CD1c-positive myeloid dendritic cell (primary cell): ENCODE data around the gene MSMB.

Source experiments
- DNase-seq: peaks from one replicate; pipeline ENCODE4 v3.0.0-alpha.2; 2016; ENCODE audit errors: extremely low spot score

MSMB gene

DNA sequence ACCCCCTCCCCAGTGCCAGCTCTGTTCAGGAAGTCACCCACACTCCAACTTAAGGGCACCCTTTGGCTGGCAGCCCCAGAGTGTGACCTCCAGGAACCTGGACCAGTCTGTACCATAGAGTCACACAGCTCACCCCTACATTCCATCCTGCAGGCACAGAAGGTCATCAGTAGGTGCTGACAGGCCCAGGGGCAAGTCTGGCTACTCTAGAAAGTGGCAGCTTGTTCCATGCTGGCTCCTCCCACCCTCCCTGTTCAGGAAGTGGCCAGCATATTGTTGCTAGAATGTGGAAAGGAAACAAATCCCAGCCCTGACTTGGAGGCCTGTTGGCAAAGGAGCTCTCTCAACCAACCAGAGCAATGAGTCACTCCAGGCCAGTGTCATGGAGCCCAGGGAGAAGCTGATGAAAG, 12.5 kb downstream of the MSMB start:
- no peak for DNase-seq

DNA sequence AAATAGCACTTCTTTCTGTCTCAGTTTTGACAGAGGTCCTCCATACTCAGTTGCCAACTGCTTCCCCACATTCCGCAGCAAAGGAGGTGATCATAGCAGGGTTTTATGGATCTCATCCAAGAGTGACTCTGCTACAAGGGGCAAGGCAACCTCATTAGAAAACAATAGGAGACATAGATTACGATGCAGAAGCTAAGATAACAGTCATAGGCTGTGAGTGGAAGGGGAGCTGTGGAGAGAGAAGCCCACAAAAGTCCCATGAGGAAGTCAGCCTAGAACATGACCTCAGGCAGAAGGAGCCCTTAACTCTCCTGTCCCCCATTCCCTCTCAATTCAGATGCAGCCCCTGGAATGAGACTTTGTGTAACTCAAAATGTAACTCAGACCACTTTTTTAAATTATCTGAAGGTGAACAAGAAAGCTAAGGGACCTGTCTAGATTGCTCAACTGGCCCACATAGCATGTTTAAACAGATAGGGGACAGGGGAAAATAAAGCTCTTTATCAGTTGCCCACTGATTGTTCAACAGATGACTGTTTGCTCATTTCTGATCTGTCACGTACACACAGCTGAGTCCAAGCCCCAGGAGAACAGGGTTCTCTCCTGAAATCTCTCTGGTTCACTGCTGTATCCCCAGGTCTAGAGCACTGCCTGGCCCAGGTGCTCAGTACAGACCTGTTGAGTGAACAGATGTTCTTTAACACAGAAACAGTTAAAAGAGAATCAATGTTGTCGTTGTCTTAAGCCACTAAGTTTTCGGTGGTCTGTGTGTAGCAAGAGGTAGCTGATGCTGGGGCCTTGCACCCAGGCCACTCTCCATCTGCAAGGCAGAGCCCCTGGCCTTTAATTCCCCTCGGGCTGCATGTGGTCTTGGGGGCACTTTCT, 14.2 kb downstream of the MSMB start:
- no peak for DNase-seq

DNA sequence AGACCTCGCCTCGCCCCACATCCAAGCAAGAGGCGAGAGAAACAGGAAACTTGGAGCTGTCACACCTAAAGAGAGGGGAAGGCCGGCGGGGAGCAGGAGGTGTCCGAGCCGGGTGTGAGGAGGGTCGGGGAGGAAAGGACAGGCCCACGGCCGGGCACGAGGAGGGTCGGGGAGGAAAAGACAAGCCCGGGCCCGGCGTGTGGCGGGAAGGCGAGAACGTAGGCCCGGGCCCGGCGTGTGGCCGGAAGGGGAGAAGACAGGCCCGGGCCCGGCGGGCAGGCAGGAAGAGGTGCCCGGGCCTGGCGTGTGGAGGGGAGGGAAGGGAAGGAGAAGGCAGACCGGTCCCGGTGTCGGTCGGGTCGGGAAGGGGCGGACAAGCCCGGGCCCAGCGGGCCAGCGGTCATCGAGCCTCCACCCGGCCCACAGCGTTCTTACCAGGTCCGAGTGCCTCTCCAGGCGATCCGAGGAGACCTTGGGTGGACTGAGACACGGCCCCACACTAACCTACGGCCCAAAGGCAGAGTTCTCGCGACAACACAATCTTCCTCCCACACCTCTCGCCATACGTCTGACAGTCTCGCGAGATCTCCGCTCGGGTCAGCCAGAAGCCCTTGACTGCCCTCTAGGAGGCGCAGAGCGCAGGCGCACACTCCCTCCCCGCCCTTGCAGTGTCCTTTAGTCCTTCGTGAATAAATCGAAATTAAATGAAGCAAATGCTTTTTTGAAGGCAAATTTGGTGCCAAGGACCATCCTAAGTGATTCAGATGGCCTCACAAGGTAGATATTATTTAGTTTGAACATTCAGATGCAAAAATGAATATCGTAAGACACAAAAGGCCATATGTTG, 15.8 kb downstream of the MSMB start, which contains the start of gene NCOA4:
TSS of gene NCOA4 (minus strand) at position 533 of the 847 bp plus-strand sequence. CDS start 13,943 bp downstream, outside the sequence.
- peak; percentile 99 for DNase-seq

DNA sequence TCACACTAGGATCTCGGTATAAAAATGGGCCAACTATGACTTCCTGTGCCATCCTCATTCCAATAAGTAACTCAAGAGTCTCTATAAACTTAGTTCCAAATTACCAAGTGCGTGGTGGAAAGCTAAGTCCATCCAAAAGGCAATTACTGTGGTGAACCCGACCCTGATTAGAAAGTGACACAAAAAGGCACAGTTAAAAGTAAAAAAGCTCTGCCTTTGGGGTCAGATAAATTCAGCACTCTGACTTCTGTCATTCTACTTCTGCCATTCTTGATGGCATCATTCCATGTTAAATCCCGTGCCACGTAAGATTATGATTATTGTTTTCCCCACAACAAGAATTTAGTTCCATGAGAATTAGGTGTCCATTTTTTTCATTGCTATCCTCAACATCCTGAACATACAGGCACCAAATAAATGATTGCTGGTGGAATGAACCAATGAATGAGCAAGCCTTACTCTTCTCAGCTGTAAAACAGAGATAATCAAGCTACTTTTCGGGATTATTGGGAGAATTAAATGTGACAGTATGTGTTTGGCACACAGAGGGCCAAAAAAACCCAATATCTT, 16.5 kb downstream of the MSMB start:
- no peak for DNase-seq

DNA sequence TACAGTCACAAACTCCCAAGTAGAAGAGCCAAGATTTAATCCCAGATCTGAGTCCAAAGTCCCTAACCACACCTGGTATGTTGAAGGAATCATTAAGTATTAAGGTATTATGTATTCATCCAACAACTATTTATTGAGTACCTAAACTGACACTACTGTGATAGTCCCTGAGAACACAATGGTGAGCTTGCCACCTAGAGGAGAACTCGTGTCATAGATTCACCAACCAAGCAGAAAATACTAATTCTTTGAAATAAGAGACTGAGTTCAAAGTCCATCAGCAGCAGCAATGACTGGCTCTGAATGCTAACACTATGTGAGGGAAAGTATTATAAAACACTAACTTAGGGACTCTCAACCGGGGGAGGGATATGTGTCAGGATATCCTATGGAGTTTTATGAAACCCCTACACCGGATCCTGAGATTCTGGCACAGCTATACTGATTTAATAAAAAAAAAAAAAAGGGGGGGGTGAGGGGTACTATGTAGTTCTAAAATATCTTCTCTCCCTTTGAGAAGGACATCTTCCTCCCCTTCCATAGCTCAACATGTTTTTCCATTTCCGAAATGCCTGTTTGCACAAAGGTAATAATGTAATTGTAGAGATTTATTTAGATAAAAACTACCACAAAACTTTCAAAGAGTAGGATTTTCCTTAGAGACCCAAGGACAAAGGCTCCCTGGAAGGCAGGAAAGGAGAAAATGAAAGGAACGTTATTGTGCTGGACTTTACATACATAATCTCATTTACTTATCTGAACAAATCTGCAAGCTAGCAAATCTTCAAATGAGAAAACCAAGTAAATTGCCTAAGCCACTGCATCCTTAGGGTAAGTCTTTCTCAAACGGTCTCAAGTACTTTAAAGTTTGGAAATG, 17.2 kb downstream of the MSMB start:
- DNase-seq = peak; percentile 68

DNA sequence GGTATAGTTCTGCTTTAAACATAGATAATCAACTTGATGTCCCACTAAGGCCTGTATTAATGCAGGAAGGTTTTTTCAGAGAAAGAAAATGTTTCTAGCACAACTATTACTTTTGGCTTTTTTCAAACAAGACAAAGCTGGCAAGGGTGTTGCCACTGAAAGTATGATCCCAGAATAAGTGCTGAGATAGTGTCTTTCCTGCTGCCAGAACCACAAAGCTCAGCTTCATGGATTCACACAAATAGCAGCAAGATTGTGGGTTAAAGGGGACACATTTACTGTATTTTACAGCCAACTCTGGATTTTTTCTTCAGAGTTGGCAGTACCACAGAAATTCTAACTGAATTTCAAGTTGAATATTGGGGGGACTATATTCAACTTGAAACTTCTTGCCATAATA, 20.0 kb downstream of the MSMB start:
- DNase-seq = no peak

DNA sequence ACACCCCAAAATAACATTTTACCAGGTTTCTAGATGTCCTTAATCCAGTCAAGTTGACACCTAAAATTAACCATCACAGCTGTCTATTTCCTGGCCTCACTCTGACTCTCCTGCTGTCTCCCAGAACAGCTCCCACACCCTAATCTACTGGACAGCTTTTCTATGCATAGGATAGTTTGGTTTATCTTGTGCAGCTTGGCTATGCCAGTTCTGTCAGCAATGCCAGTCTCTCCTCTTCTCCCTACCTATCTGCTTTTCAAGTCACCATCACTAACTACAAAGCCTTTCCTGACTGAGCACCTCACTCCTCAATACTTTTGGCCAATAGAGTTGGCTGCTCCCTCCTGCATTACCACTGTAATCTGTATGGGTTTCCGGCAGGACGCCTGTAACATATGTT, 20.7 kb downstream of the MSMB start:
- DNase-seq = no peak

DNA sequence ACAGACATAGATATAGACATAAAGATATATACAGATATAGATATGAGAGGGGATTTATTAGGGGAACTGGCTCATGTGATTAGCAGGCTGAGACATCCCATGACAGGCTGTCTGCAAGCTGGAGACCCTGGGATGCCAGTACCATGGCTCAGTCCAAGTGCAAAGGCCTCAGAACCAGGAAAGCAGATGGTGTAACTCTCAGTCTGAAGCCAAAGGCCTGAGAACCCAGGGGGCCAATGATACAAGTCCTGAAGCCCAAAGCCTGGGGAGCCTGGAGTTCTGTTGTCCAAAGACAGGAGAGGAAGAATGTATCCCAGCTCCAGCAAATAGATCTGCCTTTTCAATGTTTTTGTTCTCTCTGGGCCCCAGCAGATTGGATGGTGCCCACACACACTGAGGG, 21.1 kb downstream of the MSMB start:
- no peak for DNase-seq

DNA sequence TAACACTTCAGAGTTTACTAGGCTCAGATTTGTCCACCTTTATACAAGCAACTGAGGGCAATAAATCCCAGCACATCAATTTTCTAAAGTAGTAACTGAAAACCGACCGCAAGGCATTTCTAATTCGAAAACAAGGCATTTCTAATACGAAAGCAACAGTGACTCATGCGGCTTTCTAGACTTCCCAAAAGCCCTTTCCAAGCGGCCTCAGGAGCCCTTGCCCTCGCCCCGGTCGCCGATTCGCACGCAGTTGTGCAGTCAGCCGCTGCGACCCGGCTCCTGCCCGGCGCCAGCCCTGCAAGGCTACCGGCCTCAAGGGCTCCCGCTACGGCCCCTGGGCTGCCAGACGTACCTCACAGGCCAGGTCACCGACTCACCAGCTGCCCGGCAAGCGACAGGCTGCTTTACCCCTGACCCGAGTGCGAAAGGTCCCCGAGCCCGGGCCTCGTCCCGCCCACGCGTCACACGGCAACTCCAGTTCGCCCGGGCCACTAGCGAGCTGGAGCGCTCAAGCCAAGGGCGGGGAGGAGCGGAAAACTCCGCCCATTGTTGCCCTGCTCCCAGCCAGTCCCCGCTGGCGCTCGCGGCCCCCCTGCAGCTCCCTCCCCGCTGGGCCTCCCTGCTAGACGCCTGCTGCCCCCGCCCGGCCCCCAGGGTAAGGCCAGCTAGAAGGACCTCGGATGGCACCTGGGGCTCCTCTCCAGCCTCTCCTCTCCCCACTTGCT, 22.9 kb downstream of the MSMB start:
- DNase-seq = peak; percentile 97

DNA sequence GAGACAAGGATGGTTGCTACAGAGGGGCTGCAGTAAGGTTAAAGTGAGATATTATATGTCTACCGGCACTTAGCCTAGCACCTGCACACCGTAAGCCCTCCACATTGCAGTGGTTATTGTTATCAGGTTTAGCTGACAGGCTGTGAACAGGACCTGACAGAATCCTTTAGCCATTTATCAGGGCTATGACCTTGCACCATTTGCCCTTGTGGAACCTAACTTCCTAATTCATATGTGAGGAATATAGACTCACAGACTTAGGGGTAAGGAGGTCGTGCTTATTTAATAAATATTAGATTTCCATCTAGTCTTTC, 25.8 kb downstream of the MSMB start:
- peak; percentile 28 for DNase-seq

DNA sequence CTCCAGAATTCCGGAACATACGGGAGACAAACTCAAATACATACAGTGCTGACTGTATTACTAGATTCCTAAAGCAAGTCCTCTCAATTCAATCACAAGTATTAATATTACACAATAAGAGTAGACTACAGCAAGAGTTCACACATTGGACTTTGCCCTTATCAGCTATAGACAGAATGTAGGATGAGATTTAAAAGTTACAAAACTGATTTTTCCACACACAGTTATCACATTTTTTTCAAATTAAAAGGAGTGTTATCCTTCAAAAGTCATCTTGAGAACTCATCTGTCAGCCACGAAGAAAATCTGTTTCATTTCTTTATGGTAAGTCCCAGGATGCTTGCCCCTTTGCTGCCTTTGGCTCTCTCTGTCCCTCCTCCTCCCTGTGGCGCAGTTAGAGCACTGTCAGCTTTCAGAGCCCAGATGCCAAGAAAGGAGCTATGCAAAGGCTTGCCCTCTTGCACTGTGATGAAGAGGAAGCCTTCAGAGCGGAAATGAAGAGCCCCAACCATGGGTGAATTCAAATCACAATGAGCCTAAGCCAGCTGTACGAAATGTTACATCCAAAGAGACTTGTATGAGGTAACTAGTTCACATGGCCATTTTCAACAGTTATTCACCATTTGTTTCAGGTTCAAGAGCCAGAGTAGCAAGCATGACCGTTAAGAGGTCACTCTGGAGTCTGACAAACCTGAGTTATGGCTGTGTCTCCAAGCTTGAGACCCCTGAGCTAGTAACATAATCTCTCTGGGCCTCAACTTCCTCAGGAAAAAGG, 26.3 kb downstream of the MSMB start:
- peak; percentile 59 for DNase-seq

DNA sequence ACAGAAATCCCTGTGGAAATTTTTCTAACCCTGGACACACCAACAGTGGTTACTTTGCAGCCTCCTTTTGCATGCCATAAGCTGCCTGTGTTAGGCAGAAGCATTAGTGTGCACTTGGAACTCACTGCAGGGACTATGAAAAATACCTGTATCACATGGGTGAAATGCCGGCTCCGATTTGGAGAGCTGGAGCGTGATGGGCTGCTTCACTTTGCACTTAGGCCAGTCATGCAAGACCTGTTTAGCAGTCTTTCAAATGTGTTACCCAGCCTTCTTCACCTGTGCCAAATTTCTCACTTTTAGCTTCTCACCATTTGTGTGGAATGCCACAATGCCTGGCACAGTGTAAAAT, 26.9 kb downstream of the MSMB start:
- DNase-seq = no peak

DNA sequence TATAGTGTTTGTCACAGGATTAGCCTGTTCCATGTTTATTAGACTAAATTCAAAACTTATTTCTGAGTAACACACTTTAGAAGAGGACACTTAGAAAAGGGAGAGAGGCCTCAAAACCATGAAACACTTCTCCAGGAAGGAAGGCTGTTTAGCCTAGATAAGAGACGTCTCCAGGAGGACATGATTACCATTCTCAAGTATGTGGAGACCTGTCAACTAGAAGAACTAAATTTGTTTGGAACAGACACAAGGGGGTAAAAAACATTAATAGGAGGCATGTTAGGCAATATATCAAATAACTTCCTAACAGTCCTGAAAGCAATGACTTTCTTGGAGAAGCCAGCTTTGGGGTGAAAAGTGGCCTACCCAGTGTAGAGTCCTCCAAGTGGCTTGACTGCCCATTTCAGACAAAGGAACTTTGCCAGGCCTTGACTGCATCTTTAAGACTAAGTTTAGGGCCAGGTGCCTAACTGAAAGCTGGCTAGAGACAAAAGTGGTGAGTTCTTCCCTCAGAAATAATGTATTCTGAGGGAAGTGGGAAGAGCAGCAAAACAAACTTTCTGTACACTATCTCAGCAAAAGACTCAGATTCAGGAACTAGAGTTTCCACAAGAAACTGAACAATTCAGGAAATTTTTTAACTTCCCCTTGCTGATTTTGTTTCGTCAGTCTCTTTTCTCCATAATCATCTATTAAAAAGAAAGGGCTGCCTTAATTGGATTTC, 27.5 kb downstream of the MSMB start:
- peak; percentile 81 for DNase-seq

DNA sequence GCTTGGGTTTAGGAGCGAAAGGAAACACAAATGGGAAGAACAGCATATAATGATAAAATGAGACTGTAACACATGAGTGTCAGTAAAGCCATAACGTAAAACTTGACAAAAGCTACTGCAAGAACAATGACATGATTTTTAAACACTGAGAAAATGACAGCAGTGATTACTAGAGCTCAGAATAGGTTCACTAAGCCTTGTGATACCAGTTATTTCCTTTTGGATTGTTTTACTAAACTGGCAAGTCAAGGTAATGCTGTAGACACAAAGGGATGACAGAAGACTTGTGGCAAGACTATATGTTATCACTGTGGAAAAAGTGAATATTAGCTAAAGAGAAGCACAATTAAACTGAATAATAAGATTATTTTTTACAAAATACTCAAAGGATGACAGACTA, 28.3 kb downstream of the MSMB start:
- DNase-seq = no peak

DNA sequence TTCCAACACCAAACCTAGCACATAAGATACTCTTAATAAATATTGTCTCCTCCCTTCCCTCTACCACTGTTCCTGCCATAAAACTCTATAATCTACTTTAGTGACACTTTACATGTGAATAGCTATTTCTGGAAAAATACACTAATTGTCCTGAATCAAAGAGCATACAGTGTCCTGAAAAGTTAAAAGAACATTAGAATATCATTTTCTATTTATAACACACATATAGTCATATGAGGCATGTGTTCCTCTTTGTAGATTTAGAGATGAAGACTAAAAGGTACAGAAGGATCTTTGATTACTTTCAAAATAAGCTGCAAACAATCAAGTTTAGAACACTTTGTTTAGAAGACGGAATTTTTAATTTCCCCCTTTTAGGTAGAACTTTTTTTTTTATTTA, 29.3 kb downstream of the MSMB start:
- no peak for DNase-seq

DNA sequence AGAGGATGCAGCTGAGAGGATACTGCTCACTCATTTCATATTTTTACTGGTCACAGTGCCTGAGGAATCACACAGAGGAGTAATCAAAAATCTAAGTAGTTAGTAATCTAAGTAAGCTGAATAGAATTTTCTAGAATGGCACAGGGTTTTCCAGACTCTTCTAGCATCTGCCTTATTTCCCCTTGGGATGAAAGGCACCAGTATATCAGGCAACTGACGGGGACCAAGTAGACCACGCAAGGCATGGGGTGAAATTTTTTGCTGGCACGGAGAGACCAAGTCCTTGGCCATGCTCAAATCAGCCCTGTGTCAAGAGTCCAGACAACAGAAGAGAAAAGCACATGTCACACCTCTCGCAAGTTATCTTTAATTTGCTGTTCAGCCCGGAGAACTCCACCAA, 29.9 kb downstream of the MSMB start:
- no peak for DNase-seq

DNA sequence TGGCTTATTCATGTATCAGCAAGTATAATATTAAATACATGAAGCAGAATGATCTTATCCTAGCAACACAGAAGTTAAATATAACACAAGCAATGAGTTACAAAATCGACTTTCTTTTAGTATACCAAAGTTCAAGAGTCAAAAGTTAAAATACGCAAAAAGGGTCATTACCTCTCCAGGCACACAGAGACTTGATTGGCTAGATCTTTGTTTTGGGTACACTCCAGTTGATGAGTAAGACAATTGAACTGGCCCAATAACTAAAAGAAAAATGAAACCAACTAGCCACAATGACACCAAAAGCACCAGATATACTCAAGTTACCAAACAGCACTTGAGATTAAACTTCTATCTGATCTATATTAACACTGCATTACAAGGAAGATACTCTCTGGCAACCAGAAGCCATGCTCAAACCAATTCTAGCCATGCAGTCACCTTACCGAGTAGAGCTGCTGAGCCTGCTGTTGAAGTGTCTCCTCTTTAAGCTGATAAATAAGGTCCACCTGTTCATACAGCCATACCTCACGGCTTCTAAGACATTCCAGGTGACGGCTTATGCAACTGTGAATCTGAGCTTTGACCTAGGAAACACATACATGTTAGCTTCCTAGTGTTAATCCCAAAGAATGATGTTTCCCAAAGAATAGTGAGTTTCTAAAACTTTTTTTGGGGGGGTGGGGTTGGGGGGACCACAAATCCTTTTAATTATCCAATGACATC, 31.2 kb downstream of the MSMB start:
- no peak for DNase-seq

DNA sequence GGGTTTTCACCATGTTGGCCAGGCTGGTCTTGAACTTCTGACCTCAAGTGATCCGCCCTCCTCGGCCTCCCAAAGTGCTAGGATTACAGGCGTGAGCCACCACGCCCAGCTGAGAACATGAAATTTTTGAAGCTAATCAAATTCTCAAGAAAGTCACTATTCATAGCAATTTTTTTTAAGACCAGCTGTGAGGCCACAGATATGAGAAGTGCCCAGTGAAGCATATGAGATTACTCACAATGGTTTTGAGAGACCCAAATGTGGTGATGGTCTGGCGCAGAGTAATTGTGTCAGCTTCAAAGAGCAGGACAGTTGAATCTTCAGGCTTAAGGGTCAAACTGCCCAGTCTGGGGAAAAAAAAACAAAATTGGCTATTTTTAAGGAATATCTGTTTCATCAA, 31.9 kb downstream of the MSMB start:
- no peak for DNase-seq

DNA sequence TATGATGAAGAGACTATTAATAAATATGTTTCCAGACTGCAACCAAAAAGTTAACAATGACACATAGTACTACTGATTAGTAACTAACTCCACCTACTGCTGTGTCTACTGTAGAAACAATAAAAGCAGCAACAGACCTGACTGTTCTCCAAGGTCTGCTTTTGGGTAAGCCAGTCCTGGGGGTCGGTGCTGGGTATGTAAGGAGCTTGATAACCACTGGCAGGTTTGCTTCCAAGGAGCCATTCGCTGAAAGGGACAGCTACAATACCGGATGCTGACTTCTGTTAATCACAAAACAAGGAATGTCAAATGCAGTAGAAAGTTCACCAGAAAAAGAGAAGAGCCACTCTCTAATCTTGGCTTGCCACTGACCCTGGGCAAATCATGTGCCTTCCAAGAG, 33.3 kb downstream of the MSMB start:
- DNase-seq = no peak
